ENCODE measurements around the gene SLIT1.

DNA sequence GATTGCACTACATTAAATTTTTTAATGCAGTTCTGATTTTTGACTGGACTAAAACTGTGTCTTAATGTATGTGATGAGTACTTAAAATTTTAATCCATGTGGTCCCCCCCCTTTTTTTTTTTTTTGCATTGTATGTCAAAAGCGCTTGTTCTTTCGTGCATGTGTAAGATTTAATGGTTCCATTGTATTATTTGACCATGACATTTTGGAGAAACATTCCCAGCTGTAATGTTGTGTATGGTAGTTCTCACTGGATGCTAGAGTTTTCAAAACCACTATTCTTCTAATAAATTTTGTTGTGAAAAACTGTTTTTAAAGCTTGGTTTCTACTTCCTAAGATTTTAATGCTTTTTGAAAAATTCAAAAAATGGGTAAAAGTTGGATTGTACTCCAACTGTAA, 221.6 kb downstream of the SLIT1 start:
- TF ChIP-seq, protein P1, sequence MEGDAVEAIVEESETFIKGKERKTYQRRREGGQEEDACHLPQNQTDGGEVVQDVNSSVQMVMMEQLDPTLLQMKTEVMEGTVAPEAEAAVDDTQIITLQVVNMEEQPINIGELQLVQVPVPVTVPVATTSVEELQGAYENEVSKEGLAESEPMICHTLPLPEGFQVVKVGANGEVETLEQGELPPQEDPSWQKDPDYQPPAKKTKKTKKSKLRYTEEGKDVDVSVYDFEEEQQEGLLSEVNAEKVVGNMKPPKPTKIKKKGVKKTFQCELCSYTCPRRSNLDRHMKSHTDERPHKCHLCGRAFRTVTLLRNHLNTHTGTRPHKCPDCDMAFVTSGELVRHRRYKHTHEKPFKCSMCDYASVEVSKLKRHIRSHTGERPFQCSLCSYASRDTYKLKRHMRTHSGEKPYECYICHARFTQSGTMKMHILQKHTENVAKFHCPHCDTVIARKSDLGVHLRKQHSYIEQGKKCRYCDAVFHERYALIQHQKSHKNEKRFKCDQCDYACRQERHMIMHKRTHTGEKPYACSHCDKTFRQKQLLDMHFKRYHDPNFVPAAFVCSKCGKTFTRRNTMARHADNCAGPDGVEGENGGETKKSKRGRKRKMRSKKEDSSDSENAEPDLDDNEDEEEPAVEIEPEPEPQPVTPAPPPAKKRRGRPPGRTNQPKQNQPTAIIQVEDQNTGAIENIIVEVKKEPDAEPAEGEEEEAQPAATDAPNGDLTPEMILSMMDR (IDR thresholded peaks at IDR 0.05 in 4 of 5, conservative IDR thresholded peaks at IDR 0.05 in 1 of 5), result no peak
- TF ChIP-seq POLR2A (IDR thresholded peaks at IDR 0.05), result no peak
